Loucy (cell line): Measurements from ENCODE around the gene RHEB.

Source experiments
- H2AFZ ChIP-seq: fragments of 200-600 bp; sonication (generic); 2 replicates; pipeline ENCODE4 v1.6.0; 2016; ENCODE audit warnings: antibody characterized with exemption, mild to moderate bottlenecking, low read length, moderate library complexity
- H3F3A ChIP-seq: fragments of 200-600 bp; 2 replicates; pipeline ENCODE4 v1.6.0; 2016; ENCODE audit warnings: antibody characterized with exemption, low read depth, mild to moderate bottlenecking
- H3K27me3 ChIP-seq: fragments of 200-600 bp; sonication (generic); 2 replicates; pipeline ENCODE4 v1.6.1; 2014; ENCODE audit warnings: low read length, mild to moderate bottlenecking; ENCODE audit not compliant: insufficient read depth, poor library complexity, severe bottlenecking
- H3K36me3 ChIP-seq: fragments of 200-600 bp; sonication (generic); 2 replicates; pipeline ENCODE4 v1.6.1; 2016; ENCODE audit warnings: low read length; ENCODE audit not compliant: insufficient read depth
- H3K4me1 ChIP-seq: fragments of 200-600 bp; sonication (generic); 2 replicates; pipeline ENCODE4 v1.5.1; 2014; ENCODE audit warnings: low read length, mild to moderate bottlenecking; ENCODE audit not compliant: insufficient read depth, poor library complexity, severe bottlenecking
- H3K4me2 ChIP-seq: fragments of 200-600 bp; sonication (generic); 2 replicates; pipeline ENCODE4 v1.6.0; 2014; ENCODE audit warnings: antibody characterized with exemption, low read length, low read depth, mild to moderate bottlenecking; ENCODE audit not compliant: poor library complexity, severe bottlenecking
- H3K4me3 ChIP-seq: fragments of 200-600 bp; sonication (generic); 2 replicates; pipeline ENCODE4 v1.5.1; 2014; ENCODE audit warnings: low read length, mild to moderate bottlenecking, mixed read lengths; ENCODE audit not compliant: poor library complexity, severe bottlenecking
- H3K79me2 ChIP-seq: fragments of 200-600 bp; sonication (generic); 2 replicates; pipeline ENCODE4 v1.6.1; 2014; ENCODE audit warnings: low read length; ENCODE audit not compliant: insufficient read depth
- H3K9ac ChIP-seq: fragments of 200-600 bp; sonication (generic); 2 replicates; pipeline ENCODE4 v1.6.0; 2014; ENCODE audit warnings: mild to moderate bottlenecking, low read depth, low read length, moderate library complexity; ENCODE audit not compliant: poor library complexity, severe bottlenecking
- H3K9me2 ChIP-seq: fragments of 200-600 bp; sonication (generic); replicated peaks from 2 replicates; pipeline ENCODE4 v1.6.1; 2016; ENCODE audit warnings: low read depth, low read length, mixed read lengths
- H3K9me3 ChIP-seq: fragments of 200-600 bp; sonication (generic); 2 replicates; pipeline ENCODE4 v1.6.1; 2014; ENCODE audit warnings: mild to moderate bottlenecking, antibody characterized with exemption, low read length, low read depth; ENCODE audit not compliant: insufficient read depth
- H4K20me1 ChIP-seq: fragments of 200-600 bp; sonication (generic); 2 replicates; pipeline ENCODE4 v1.6.0; 2014; ENCODE audit warnings: antibody characterized with exemption, low read length, mild to moderate bottlenecking; ENCODE audit not compliant: insufficient read depth, poor library complexity, severe bottlenecking
- CTCF ChIP-seq: fragments of 200-600 bp; sonication (generic); conservative IDR thresholded peaks from 2 replicates; pipeline ENCODE4 v1.5.1; 2014; ENCODE audit warnings: mild to moderate bottlenecking, antibody characterized with exemption, low read length
- EZH2phosphoT487 ChIP-seq: fragments of 200-600 bp; IDR thresholded peaks from 2 replicates; pipeline ENCODE4 v1.6.1; 2018; ENCODE audit warnings: antibody characterized with exemption, mild to moderate bottlenecking, moderate library complexity, borderline replicate concordance

RHEB gene

GRCh38 chr7:151486074-151486473 lies 33.6 kb downstream of the RHEB start:
- Histone ChIP-seq H3K36me3 (peaks cover 99% of the 10 kb centered on the region), H3K79me2 (peaks cover 63% of the 10 kb centered on the region), H4K20me1 (peaks cover 32% of the 10 kb centered on the region), H3K4me1 (no peaks in the 10 kb centered on the region), H3F3A (no peaks in the 10 kb centered on the region), H3K9ac (no peak overlapping the region), H3K4me2 (no peak overlapping the region), H3K9me3 (no peaks in the 10 kb centered on the region), H3K9me2 (no peaks in the 10 kb centered on the region), H3K4me3 (no peak overlapping the region), H2AFZ (no peak overlapping the region), H3K27me3 (no peaks in the 10 kb centered on the region)
- TF ChIP-seq CTCF (no peak), EZH2phosphoT487 (no peak)

GRCh38 chr7:151484971-151485707 lies 34.6 kb downstream of the RHEB start:
- peaks cover 95% of the 10 kb centered on the region for H3K36me3 ChIP-seq
- no peaks in the 10 kb centered on the region for H3K4me1 ChIP-seq

GRCh38 chr7:151483711-151483983 lies 36.0 kb downstream of the RHEB start:
- no peaks in the 10 kb centered on the region for H3K4me1 ChIP-seq
- H3K27me3 ChIP-seq: no peaks in the 10 kb centered on the region
- no peak overlapping the region for H3K9ac ChIP-seq
- H3K4me3 ChIP-seq: no peak overlapping the region
- H3K36me3 ChIP-seq: peaks cover 90% of the 10 kb centered on the region
- no peaks in the 10 kb centered on the region for H3F3A ChIP-seq
- no peaks in the 10 kb centered on the region for H3K9me3 ChIP-seq
- peaks cover 65% of the 10 kb centered on the region for H3K79me2 ChIP-seq
- H2AFZ ChIP-seq: no peak overlapping the region
- no peaks in the 10 kb centered on the region for H3K9me2 ChIP-seq
- H3K4me2 ChIP-seq: no peak overlapping the region
- H4K20me1 ChIP-seq: peaks cover 44% of the 10 kb centered on the region
- TF ChIP-seq CTCF (no peak), EZH2phosphoT487 (no peak)

More at GRCh38 chr7:151484971-151485707, 34.6 kb downstream of the RHEB start:
- Histone ChIP-seq H3K9me2 (no peaks in the 10 kb centered on the region), H4K20me1 (peaks cover 31% of the 10 kb centered on the region), H3K9me3 (no peaks in the 10 kb centered on the region), H3F3A (no peaks in the 10 kb centered on the region), H3K79me2 (peaks cover 62% of the 10 kb centered on the region), H3K9ac (no peak overlapping the region), H2AFZ (no peak overlapping the region), H3K4me2 (no peak overlapping the region), H3K4me3 (no peak overlapping the region), H3K27me3 (no peaks in the 10 kb centered on the region)
- TF ChIP-seq CTCF (no peak), EZH2phosphoT487 (no peak)
